Fibroblast of mammary gland (primary cell): ENCODE data around the gene FLVCR1.

Experiments used
- DNase-seq: peaks from one replicate; pipeline ENCODE4 v3.0.0-alpha.2; 2010; ENCODE audit warnings: low read depth
- H3K4me3 ChIP-seq: 2 replicates; pipeline ENCODE4 v1.5.1; 2011; ENCODE audit warnings: low read depth, mild to moderate bottlenecking, low read length, moderate library complexity; ENCODE audit not compliant: control insufficient read depth
- TF ChIP-seq, protein P1 (sequence below): conservative IDR thresholded peaks from 2 replicates; pipeline ENCODE4 v1.5.1; 2011; ENCODE audit warnings: low read depth, low read length, inconsistent platforms; ENCODE audit not compliant: control insufficient read depth, insufficient read depth

The FLVCR1 gene

DNA sequence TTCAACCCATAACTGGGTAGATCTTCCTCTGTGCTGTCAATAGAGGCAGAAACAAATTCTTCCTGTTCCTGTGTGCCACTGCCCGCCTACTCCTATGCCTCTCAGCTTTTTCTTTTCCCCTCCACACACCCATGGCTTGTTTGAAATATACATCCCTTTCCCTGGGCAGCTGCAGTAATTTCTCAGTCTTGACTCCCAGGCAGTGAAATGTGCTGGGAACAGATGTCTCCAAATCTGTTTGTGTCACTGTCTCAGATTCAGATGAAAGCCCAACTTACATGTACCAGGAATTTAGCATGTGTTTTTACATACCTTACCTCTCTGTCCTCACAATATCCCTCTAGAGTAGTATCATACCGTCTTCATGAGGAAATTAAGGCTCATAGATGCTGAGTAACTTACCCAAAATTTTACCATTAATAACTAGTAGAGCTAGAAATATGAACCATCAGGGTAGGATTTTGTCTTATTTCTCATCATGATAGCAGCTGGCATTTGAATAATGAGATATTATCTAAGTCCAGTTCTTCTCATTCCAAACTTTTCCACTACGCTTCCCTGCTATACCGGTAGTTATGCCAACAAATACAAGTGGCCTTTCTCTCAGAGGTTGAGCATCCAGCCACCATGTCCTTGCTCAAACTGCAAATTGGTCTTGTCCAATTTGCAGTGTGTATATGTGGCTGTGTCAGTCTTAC, 87.5 kb downstream of the FLVCR1 start:
- H3K4me3 ChIP-seq, result no peak overlapping the region
- DNase-seq, result no peak
- TF ChIP-seq, protein P1, sequence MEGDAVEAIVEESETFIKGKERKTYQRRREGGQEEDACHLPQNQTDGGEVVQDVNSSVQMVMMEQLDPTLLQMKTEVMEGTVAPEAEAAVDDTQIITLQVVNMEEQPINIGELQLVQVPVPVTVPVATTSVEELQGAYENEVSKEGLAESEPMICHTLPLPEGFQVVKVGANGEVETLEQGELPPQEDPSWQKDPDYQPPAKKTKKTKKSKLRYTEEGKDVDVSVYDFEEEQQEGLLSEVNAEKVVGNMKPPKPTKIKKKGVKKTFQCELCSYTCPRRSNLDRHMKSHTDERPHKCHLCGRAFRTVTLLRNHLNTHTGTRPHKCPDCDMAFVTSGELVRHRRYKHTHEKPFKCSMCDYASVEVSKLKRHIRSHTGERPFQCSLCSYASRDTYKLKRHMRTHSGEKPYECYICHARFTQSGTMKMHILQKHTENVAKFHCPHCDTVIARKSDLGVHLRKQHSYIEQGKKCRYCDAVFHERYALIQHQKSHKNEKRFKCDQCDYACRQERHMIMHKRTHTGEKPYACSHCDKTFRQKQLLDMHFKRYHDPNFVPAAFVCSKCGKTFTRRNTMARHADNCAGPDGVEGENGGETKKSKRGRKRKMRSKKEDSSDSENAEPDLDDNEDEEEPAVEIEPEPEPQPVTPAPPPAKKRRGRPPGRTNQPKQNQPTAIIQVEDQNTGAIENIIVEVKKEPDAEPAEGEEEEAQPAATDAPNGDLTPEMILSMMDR, result no peak

DNA sequence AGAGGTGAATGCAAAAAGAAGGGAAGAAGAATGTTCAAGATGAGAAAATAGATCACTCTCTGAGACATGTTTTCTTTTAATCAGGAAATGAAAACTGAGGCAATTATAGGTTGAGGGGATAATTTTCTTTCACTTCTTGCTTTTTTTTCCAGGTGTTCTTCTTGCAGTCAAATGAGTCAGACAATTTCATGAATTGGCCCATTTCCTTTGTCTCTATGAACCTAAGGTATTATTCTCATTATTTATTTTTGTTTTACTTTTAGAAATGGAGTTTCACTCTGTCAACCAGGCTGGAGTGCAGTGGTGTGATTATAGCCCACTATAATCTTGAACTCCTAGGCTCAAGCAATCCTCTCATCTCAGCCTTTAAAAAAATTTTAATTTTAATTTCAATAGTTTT, 88.8 kb downstream of the FLVCR1 start:
- no peak overlapping the region for H3K4me3 ChIP-seq
- TF ChIP-seq, protein P1, result no peak

More for the DNA sequence above, 88.8 kb downstream of the FLVCR1 start:
- DNase-seq, result no peak
